Measurements from ENCODE around the gene ANKLE2.

ANKLE2 gene

GRCh38 chr12:132730353-132730752 is 31.3 kb downstream of the ANKLE2 start:
- DNase-seq (ENCODE audit: low read depth, low spot score), result no peak
- in situ Hi-C loops (cut with HindIII; ENCODE audit: low sequenced_read_pairs), result no loop called here
- TF ChIP-seq, protein P1, sequence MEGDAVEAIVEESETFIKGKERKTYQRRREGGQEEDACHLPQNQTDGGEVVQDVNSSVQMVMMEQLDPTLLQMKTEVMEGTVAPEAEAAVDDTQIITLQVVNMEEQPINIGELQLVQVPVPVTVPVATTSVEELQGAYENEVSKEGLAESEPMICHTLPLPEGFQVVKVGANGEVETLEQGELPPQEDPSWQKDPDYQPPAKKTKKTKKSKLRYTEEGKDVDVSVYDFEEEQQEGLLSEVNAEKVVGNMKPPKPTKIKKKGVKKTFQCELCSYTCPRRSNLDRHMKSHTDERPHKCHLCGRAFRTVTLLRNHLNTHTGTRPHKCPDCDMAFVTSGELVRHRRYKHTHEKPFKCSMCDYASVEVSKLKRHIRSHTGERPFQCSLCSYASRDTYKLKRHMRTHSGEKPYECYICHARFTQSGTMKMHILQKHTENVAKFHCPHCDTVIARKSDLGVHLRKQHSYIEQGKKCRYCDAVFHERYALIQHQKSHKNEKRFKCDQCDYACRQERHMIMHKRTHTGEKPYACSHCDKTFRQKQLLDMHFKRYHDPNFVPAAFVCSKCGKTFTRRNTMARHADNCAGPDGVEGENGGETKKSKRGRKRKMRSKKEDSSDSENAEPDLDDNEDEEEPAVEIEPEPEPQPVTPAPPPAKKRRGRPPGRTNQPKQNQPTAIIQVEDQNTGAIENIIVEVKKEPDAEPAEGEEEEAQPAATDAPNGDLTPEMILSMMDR (IDR thresholded peaks at IDR 0.05; ENCODE audit: low read depth, low read length), result no peak
- no peak overlapping the region for H3K4me3 ChIP-seq (ENCODE audit: low read depth, low read length)

- H3K4me3 ChIP-seq (ENCODE audit: low read depth, low read length), result no peak overlapping the region
- no peak for DNase-seq (ENCODE audit: low read depth, low spot score)
- in situ Hi-C loops (cut with HindIII; ENCODE audit: low sequenced_read_pairs), result no loop called here
- TF ChIP-seq, protein P1 (IDR thresholded peaks at IDR 0.05; ENCODE audit: low read depth, low read length), result no peak
Measured at GRCh38 chr12:132729541-132730320, 31.9 kb downstream of the ANKLE2 start.

- no peak for DNase-seq (ENCODE audit: low read depth, low spot score)
- H3K4me3 ChIP-seq (ENCODE audit: low read depth, low read length), result no peak overlapping the region
- TF ChIP-seq, protein P1 (IDR thresholded peaks at IDR 0.05; ENCODE audit: low read depth, low read length), result no peak
- in situ Hi-C loops (cut with HindIII; ENCODE audit: low sequenced_read_pairs), result no loop called here
Measured at GRCh38 chr12:132728502-132728901, 33.1 kb downstream of the ANKLE2 start.

GRCh38 chr12:132727091-132727794 is 34.4 kb downstream of the ANKLE2 start:
- no peak overlapping the region for H3K4me3 ChIP-seq (ENCODE audit: low read depth, low read length)
- TF ChIP-seq, protein P1 (IDR thresholded peaks at IDR 0.05; ENCODE audit: low read depth, low read length), result no peak
- no peak for DNase-seq (ENCODE audit: low read depth, low spot score)

GRCh38 chr12:132726386-132726785 is 35.2 kb downstream of the ANKLE2 start:
- in situ Hi-C loops (cut with HindIII; ENCODE audit: low sequenced_read_pairs), result no loop called here
- TF ChIP-seq, protein P1 (IDR thresholded peaks at IDR 0.05; ENCODE audit: low read depth, low read length), result no peak

More at GRCh38 chr12:132727091-132727794, 34.4 kb downstream of the ANKLE2 start:
- in situ Hi-C loops (cut with HindIII; ENCODE audit: low sequenced_read_pairs), result no loop called here

GRCh38 chr12:132724506-132725241 is 37.0 kb downstream of the ANKLE2 start:
- DNase-seq (ENCODE audit: low read depth, low spot score), result no peak
- TF ChIP-seq, protein P1 (IDR thresholded peaks at IDR 0.05; ENCODE audit: low read depth, low read length), result no peak
- in situ Hi-C loops (cut with HindIII; ENCODE audit: low sequenced_read_pairs), result no loop called here
- no peak overlapping the region for H3K4me3 ChIP-seq (ENCODE audit: low read depth, low read length)

More at GRCh38 chr12:132726386-132726785, 35.2 kb downstream of the ANKLE2 start:
- no peak overlapping the region for H3K4me3 ChIP-seq (ENCODE audit: low read depth, low read length)
- DNase-seq (ENCODE audit: low read depth, low spot score), result no peak

Measured in astrocyte of the spinal cord (primary cell).